IMR-90 (cell line): Measurements from ENCODE around the gene GKN1. TPM values are rescaled to one million over a fixed set of nuclear protein-coding genes. Genes with fewer than 3 reads are reported as not detected.

Experiments
- ATAC-seq: fragments of 200-7000 bp; cut with Tn5 transposase; 2 replicates; pipeline ENCODE4 v1.9.1; 2020; ENCODE audit warnings: low read depth, mild to moderate bottlenecking, moderate library complexity
- BruUV-seq: library from RNA; stranded (reverse); fragments of 400-500 nt; replicated peaks from 2 replicates; lab custom pipeline; 2021; lab: Mats Ljungman, UMichigan
- CTCF ChIA-PET: fragments of 300-600 bp; formaldehyde crosslinking; extraction: SDS; loops from one replicate; lab custom pipeline; 2021; ENCODE audit warnings: antibody characterized with exemption; lab: Yijun Ruan, JAX
- POLR2A ChIA-PET: fragments of 300-600 bp; sonication (Branson Sonifier 250); formaldehyde crosslinking; loops from one replicate; lab custom pipeline; 2022; ENCODE audit warnings: antibody characterized with exemption; ENCODE audit not compliant: unreplicated experiment; lab: Charles Lee
- DNase-seq: peaks from one replicate; pipeline ENCODE4 v3.0.0; 2013
- H2AFZ ChIP-seq: replicated peaks from 2 replicates; pipeline ENCODE3; 2013; ENCODE audit warnings: low read length, mild to moderate bottlenecking; ENCODE audit not compliant: poor library complexity
- H2AK5ac ChIP-seq: 2 replicates; pipeline ENCODE4 v1.6.1; 2013; ENCODE audit warnings: low read depth, low read length, inconsistent platforms
- H2AK9ac ChIP-seq: replicated peaks from 2 replicates; pipeline ENCODE3; 2013; ENCODE audit warnings: mild to moderate bottlenecking, low read depth, low read length, moderate library complexity; ENCODE audit not compliant: poor library complexity
- H2BK120ac ChIP-seq: 2 replicates; pipeline ENCODE4 v1.6.1; 2013; ENCODE audit warnings: low read depth, low read length, inconsistent platforms
- H2BK15ac ChIP-seq: 3 replicates; pipeline ENCODE4 v1.6.1; 2013; ENCODE audit warnings: low read depth, low read length, inconsistent platforms
- H2BK20ac ChIP-seq: 2 replicates; pipeline ENCODE4 v1.6.1; 2013; ENCODE audit warnings: low read depth, mild to moderate bottlenecking, inconsistent platforms, low read length, moderate library complexity
- H2BK5ac ChIP-seq: 2 replicates; pipeline ENCODE4 v1.6.1; 2013; ENCODE audit warnings: mild to moderate bottlenecking, low read depth, low read length, inconsistent platforms; ENCODE audit not compliant: poor library complexity, severe bottlenecking
- H3K14ac ChIP-seq: replicated peaks from 2 replicates; pipeline ENCODE4 v1.6.1; 2013; ENCODE audit warnings: low read depth, low read length, inconsistent platforms
- H3K18ac ChIP-seq: 2 replicates; pipeline ENCODE4 v1.6.1; 2013; ENCODE audit warnings: low read depth, low read length, control low read depth
- H3K23ac ChIP-seq: 2 replicates; pipeline ENCODE4 v1.6.1; 2013; ENCODE audit warnings: low read depth, low read length, inconsistent platforms
- H3K27ac ChIP-seq: 2 replicates; pipeline ENCODE4 v1.5.1; 2013; ENCODE audit warnings: mild to moderate bottlenecking, control low read depth, low read length; ENCODE audit not compliant: insufficient read depth
- H3K27me3 ChIP-seq: 2 replicates; pipeline ENCODE4 v1.6.1; 2013; ENCODE audit warnings: low read length; ENCODE audit not compliant: control insufficient read depth, insufficient read depth
- H3K36me3 ChIP-seq: 2 replicates; pipeline ENCODE4 v1.6.1; 2013; ENCODE audit warnings: low read length, mixed read lengths; ENCODE audit not compliant: control insufficient read depth, insufficient read depth
- H3K4ac ChIP-seq: 2 replicates; pipeline ENCODE4 v1.6.1; 2013; ENCODE audit warnings: low read depth, low read length, inconsistent platforms
- H3K4me1 ChIP-seq: 2 replicates; pipeline ENCODE4 v1.6.1; 2013; ENCODE audit warnings: low read length, mixed read lengths; ENCODE audit not compliant: control insufficient read depth, insufficient read depth
- H3K4me2 ChIP-seq: 2 replicates; pipeline ENCODE4 v1.6.1; 2013; ENCODE audit warnings: low read depth, mild to moderate bottlenecking, control low read depth, low read length, moderate library complexity
- H3K4me3 ChIP-seq: 2 replicates; pipeline ENCODE4 v1.5.1; 2013; ENCODE audit warnings: low read depth, mild to moderate bottlenecking, control low read depth, low read length, moderate library complexity; ENCODE audit not compliant: insufficient read depth
- H3K56ac ChIP-seq: 2 replicates; pipeline ENCODE4 v1.6.1; 2013; ENCODE audit warnings: low read length, inconsistent platforms; ENCODE audit not compliant: insufficient read depth; ENCODE audit errors: extremely low read depth
- H3K79me1 ChIP-seq, 2 experiments: 2 replicates each; pipeline ENCODE4 v1.6.1; 2013; ENCODE audit warnings: low read length in 2 of 2, inconsistent platforms in 1 of 2, low read depth in 1 of 2
- H3K9ac ChIP-seq: 2 replicates; pipeline ENCODE4 v1.6.1; 2013; ENCODE audit warnings: low read depth, low read length, control low read depth
- H3K9me1 ChIP-seq: 2 replicates; pipeline ENCODE4 v1.6.1; 2013; ENCODE audit warnings: low read length, inconsistent platforms; ENCODE audit not compliant: insufficient read depth
- H3K9me3 ChIP-seq: 2 replicates; pipeline ENCODE4 v1.6.1; 2013; ENCODE audit warnings: low read length; ENCODE audit not compliant: control insufficient read depth, insufficient read depth
- H4K20me1 ChIP-seq: 2 replicates; pipeline ENCODE4 v1.6.1; 2013; ENCODE audit warnings: low read length, inconsistent platforms; ENCODE audit not compliant: insufficient read depth
- H4K5ac ChIP-seq: 2 replicates; pipeline ENCODE4 v1.6.1; 2013; ENCODE audit warnings: mild to moderate bottlenecking, low read depth, low read length, control low read depth
- H4K8ac ChIP-seq, 2 experiments: 2 replicates each; pipeline ENCODE4 v1.6.1; 2013; ENCODE audit warnings: low read depth in 2 of 2, low read length in 2 of 2, control low read depth in 1 of 2, inconsistent platforms in 1 of 2
- H4K91ac ChIP-seq: 2 replicates; pipeline ENCODE4 v1.6.1; 2013; ENCODE audit warnings: low read depth, low read length, inconsistent platforms; ENCODE audit not compliant: insufficient read depth
- CHD1 ChIP-seq: IDR thresholded peaks from 2 replicates; pipeline ENCODE4 v1.6.1; 2012; ENCODE audit warnings: low read depth, low read length, improper control_type of control experiment
- FOS ChIP-seq: fragments of 150-350 bp; IDR thresholded peaks from 2 replicates; pipeline ENCODE4 v1.6.1; 2016; ENCODE audit warnings: low read depth, low read length
- MAFK ChIP-seq: IDR thresholded peaks from 2 replicates; pipeline ENCODE4 v1.6.1; 2012; ENCODE audit warnings: low read depth, low read length, improper control_type of control experiment
- MXI1 ChIP-seq: IDR thresholded peaks from 2 replicates; pipeline ENCODE4 v1.6.1; 2012; ENCODE audit warnings: low read depth, mild to moderate bottlenecking, low read length, moderate library complexity, borderline replicate concordance
- NFE2L2 ChIP-seq: fragments of 150-350 bp; IDR thresholded peaks from 2 replicates; pipeline ENCODE4 v1.6.1; 2016; ENCODE audit warnings: low read depth, mild to moderate bottlenecking, low read length
- RAD21 ChIP-seq: IDR thresholded peaks from 2 replicates; pipeline ENCODE4 v1.6.1; 2012; ENCODE audit warnings: low read length, improper control_type of control experiment
- RCOR1 ChIP-seq: IDR thresholded peaks from 2 replicates; pipeline ENCODE4 v1.6.1; 2012; ENCODE audit warnings: mild to moderate bottlenecking, low read length, improper control_type of control experiment; ENCODE audit not compliant: insufficient replicate concordance
- RFX5 ChIP-seq: IDR thresholded peaks from 2 replicates; pipeline ENCODE4 v1.8.0; 2012; ENCODE audit warnings: low read depth, mild to moderate bottlenecking, low read length, moderate library complexity
- SMC3 ChIP-seq: fragments of 150-350 bp; IDR thresholded peaks from 2 replicates; pipeline ENCODE4 v1.6.1; 2016; ENCODE audit warnings: low read depth, mild to moderate bottlenecking, antibody characterized with exemption, low read length, moderate library complexity
- WGBS, 2 experiments: methylation state at CpG; one replicate each; pipeline versions ENCODE4 v1.1.5 to v1.1.7; 2013; ENCODE audit warnings: missing lambda C conversion rate in 2 of 2; ENCODE audit not compliant: insufficient read length in 1 of 2; ENCODE audit errors: extremely low coverage in 2 of 2; 5-methylcytosine and 5-hydroxymethylcytosine counted together
- dilution Hi-C: fragments of 300-500 bp; cut with HindIII; formaldehyde crosslinking; loops from one replicate; pipeline ENCODE4 v1.14.3; 2018; ENCODE audit warnings: low sequenced_read_pairs; ENCODE audit not compliant: unreplicated experiment
- in situ Hi-C: fragments of 300-500 bp; cut with MboI; formaldehyde crosslinking; loops from 3 replicates; pipeline ENCODE4 v1.14.3; 2019; ENCODE audit warnings: low sequenced_read_pairs, inconsistent platforms, mixed read lengths
- intact Hi-C: fragments of 100-400 bp; cut with micrococcal nuclease; formaldehyde crosslinking; loops from 2 replicates; pipeline ENCODE4 v1.10.0; 2022
- polyA plus RNA-seq, 3 experiments: library from polyadenylated mRNA; depleted of rRNA; stranded (reverse); fragments of >200 nt; gene quantifications; 2 replicates each; pipeline ENCODE4 v1.2.3, GENCODE V29; 2012; ENCODE audit warnings: low replicate concordance in 1 of 3
- total RNA-seq: library from RNA; depleted of rRNA; stranded (reverse); fragments of >200 nt; gene quantifications from 2 replicates; pipeline ENCODE4 v1.2.3, GENCODE V29; 2012
- TF ChIP-seq, protein P1 (sequence below): conservative IDR thresholded peaks from 2 replicates; pipeline ENCODE4 v1.5.1; 2012; ENCODE audit warnings: mild to moderate bottlenecking, low read depth, low read length, improper control_type of control experiment
- TF ChIP-seq, protein P2 (sequence below): fragments of 150-350 bp; IDR thresholded peaks from 2 replicates; pipeline ENCODE4 v1.6.1; 2016; ENCODE audit warnings: low read depth, mild to moderate bottlenecking, low read length, moderate library complexity, borderline replicate concordance

GKN1 gene
- total and polyA plus RNA-seq, 2 of the 4 experiments (the other 2 are of a cell fraction): not detected

DNA sequence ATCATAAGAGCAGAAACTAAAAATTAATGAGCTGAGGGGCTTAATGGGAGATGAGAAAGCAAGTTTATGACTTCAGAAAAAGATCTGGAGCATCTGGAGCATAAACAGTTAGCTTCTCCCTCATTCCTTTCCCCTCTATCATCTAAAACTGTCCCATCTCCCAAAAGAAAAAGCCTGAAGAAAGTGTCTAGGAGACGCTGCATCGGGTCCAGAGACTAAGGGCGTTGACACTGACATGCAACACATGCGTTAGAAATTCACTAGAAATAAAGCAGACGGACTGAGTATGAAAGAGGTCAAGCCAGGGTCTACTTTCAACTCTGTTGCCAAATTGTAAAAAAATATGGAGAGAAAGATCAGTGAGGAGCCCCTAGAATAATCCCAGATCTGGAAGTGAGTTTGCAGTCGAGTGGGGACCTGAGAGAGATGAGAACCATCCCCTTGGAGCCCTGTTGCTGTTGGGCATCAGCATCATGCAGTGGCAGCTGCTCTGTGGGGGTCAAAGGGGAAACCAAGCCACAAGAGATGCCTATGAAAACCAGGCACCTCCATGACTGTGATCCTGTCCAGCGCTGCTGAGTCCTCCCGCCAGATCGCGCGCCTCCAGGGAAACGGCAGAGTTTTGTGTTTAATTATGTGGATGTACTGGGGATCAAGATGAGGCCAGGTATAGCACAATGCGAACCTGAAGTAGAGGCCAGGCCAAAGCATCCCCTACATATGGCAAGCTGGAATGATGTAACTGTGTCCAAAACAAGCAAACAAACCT is 52.4 kb downstream of the GKN1 start:
- Histone ChIP-seq H3K9ac (no peak overlapping the region), H3K27ac (no peak overlapping the region; the same call in 1 of the 2 replicates), H2BK15ac (no peak overlapping the region; the same call in 2 of the 3 replicates), H3K23ac (0 out of 2 replicates have a peak overlapping the region, but pooled peaks have one; percentile 5), H3K79me1 (peaks cover 49 to 72% of the 10 kb centered on the region in 2 experiments), H4K91ac (no peak overlapping the region; the same call in 1 of the 2 replicates), H3K9me3 (no peaks in the 10 kb centered on the region), H3K14ac (0 out of 2 replicates have a peak overlapping the region, but pooled peaks have one; percentile 1), H3K56ac (no peak overlapping the region), H2BK5ac (peak overlapping the region; percentile 52), H4K20me1 (peaks cover 67% of the 10 kb centered on the region), H2AK9ac (no peak overlapping the region), H3K4me1 (peaks cover 21% of the 10 kb centered on the region), H4K5ac (no peak overlapping the region), H2AK5ac (0 out of 2 replicates have a peak overlapping the region, but pooled peaks have one; percentile 2), H2BK20ac (no peak overlapping the region), H3K36me3 (peaks cover 7% of the 10 kb centered on the region; the same call in 1 of the 2 replicates), H2BK120ac (no peak overlapping the region), H3K4ac (0 out of 2 replicates have a peak overlapping the region, but pooled peaks have one; percentile 15), H3K18ac (no peak overlapping the region; the same call in 1 of the 2 replicates), H2AFZ (no peak overlapping the region), H3K4me3 (no peak overlapping the region), H3K27me3 (no peaks in the 10 kb centered on the region), H4K8ac (peak overlapping the region in 1 of 2 experiments; percentile 49; a peak in 3 of 4 replicates), H3K9me1 (peaks cover 19% of the 10 kb centered on the region), H3K4me2 (peak overlapping the region; percentile 41)
- in situ Hi-C loops (no loop called here), dilution Hi-C loops (no loop called here), intact Hi-C loops (loop anchor here (2.0 kb wide), 1 partner anchor 280 kb away; no protein-coding TSS in a partner anchor)
- 83% methylated on average over 6 of the region's 13 CpGs; no CpG with 5 or more reads in 1 of the 2 experiments for WGBS, 2 experiments
- TF ChIP-seq NFE2L2: no peak
- no peak for TF ChIP-seq SMC3
- TF ChIP-seq RCOR1: no peak
- TF ChIP-seq, protein P1, sequence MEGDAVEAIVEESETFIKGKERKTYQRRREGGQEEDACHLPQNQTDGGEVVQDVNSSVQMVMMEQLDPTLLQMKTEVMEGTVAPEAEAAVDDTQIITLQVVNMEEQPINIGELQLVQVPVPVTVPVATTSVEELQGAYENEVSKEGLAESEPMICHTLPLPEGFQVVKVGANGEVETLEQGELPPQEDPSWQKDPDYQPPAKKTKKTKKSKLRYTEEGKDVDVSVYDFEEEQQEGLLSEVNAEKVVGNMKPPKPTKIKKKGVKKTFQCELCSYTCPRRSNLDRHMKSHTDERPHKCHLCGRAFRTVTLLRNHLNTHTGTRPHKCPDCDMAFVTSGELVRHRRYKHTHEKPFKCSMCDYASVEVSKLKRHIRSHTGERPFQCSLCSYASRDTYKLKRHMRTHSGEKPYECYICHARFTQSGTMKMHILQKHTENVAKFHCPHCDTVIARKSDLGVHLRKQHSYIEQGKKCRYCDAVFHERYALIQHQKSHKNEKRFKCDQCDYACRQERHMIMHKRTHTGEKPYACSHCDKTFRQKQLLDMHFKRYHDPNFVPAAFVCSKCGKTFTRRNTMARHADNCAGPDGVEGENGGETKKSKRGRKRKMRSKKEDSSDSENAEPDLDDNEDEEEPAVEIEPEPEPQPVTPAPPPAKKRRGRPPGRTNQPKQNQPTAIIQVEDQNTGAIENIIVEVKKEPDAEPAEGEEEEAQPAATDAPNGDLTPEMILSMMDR: no peak
- TF ChIP-seq RAD21: no peak
- no peak for TF ChIP-seq CHD1
- TF ChIP-seq, protein P2, sequence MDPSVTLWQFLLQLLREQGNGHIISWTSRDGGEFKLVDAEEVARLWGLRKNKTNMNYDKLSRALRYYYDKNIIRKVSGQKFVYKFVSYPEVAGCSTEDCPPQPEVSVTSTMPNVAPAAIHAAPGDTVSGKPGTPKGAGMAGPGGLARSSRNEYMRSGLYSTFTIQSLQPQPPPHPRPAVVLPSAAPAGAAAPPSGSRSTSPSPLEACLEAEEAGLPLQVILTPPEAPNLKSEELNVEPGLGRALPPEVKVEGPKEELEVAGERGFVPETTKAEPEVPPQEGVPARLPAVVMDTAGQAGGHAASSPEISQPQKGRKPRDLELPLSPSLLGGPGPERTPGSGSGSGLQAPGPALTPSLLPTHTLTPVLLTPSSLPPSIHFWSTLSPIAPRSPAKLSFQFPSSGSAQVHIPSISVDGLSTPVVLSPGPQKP: no peak
- no peak for TF ChIP-seq RFX5
- TF ChIP-seq FOS: no peak
- TF ChIP-seq MXI1: no peak
- TF ChIP-seq MAFK: no peak
- POLR2A ChIA-PET: no interaction called here
- CTCF ChIA-PET: interaction anchor here (0.6 to 1.6 kb wide), 4 partner anchors 9 to 272 kb away, joined by 3 to 6 read pairs (median 4); no protein-coding TSS in a partner anchor
- peak; percentile 36 for DNase-seq
- no TSS peak for BruUV-seq
- peak; percentile 52 for ATAC-seq
